Upper lobe of left lung (tissue), 6 donors: ENCODE data around the gene DENND5A. TPM values are rescaled to one million over a fixed set of nuclear protein-coding genes. Genes with fewer than 3 reads are reported as not detected.

Source experiments
- ATAC-seq, 2 donors: fragments of 200-7000 bp; cut with Tn5 transposase; one replicate each; pipeline ENCODE4 v1.9.1; 2022; ENCODE audit warnings: mild to moderate bottlenecking in 2 of 2, moderate library complexity in 2 of 2; ENCODE audit not compliant: low FRiP score in 2 of 2
- DNase-seq, 2 donors: peaks; one replicate each; pipeline ENCODE4 v3.0.0-alpha.2; 2019 to 2020
- H3K27ac ChIP-seq, 4 donors: fragments of 200-600 bp; sonication (generic); one replicate each; pipeline ENCODE4 v1.5.1; 2016 to 2019
- H3K27me3 ChIP-seq, 4 donors: fragments of 200-600 bp; sonication (generic); one replicate each; pipeline ENCODE4 v1.5.1; 2017 to 2019
- H3K36me3 ChIP-seq, 4 donors: fragments of 200-600 bp; sonication (generic); one replicate each; pipeline ENCODE4 v1.5.1; 2016 to 2019
- H3K4me1 ChIP-seq, 4 donors: fragments of 200-600 bp; sonication (generic); one replicate each; pipeline ENCODE4 v1.5.1; 2018 to 2019
- H3K4me3 ChIP-seq, 4 donors: fragments of 200-600 bp; sonication (generic); one replicate each; pipeline ENCODE4 v1.5.1; 2017 to 2019; ENCODE audit warnings: mild to moderate bottlenecking in 2 of 4, moderate library complexity in 1 of 4
- H3K9me3 ChIP-seq, 4 donors: fragments of 200-600 bp; sonication (generic); one replicate each; pipeline ENCODE4 v1.5.1; 2018 to 2019
- EP300 ChIP-seq, 4 donors: sonication (generic); formaldehyde crosslinking; IDR thresholded peaks; one replicate each; pipeline ENCODE4 v1.5.1; 2017; ENCODE audit warnings: antibody characterized with exemption in 4 of 4, control low read depth in 2 of 4
- POLR2A ChIP-seq, 4 donors: fragments of 450-650 bp; IDR thresholded peaks; one replicate each; pipeline ENCODE4 v1.5.1; 2016 to 2017; ENCODE audit warnings: antibody characterized with exemption in 4 of 4, mild to moderate bottlenecking in 2 of 4
- POLR2AphosphoS5 ChIP-seq, 2 donors: sonication (generic); formaldehyde crosslinking; IDR thresholded peaks; one replicate each; pipeline ENCODE4 v1.5.1; 2017; ENCODE audit warnings: antibody characterized with exemption in 2 of 2
- WGBS, 2 donors: methylation state at CpG; one replicate each; pipeline ENCODE4 v1.1.5; 2017 to 2018; 5-methylcytosine and 5-hydroxymethylcytosine counted together
- total RNA-seq, 6 donors: library from RNA; depleted of rRNA in 4 of 6; stranded (reverse); fragments of >200 nt in 4 of 6; gene quantifications; one replicate each; pipeline versions ENCODE4 v1.1.0 to v1.2.1, GENCODE V29; 2016 to 2021
- TF ChIP-seq, protein P1 (sequence below), 6 experiments: fragments of 450-650 bp in 4 of 6; fragments of 200-600 bp in 2 of 6; sonication (generic) in 2 of 6; IDR thresholded peaks; one replicate each; pipeline ENCODE4 v1.5.1; 2016 to 2019; ENCODE audit warnings: antibody characterized with exemption in 6 of 6
- donor health status: DM: no; HTN: no; CAD: no; lungs with moderate emphysema.
- donor health status: DM: no; HTN: yes; CAD: no; lungs with severe emphysema.

DENND5A gene
- total RNA-seq: 100 to 1,000 TPM in 3 of 6 donors, 10 to 100 TPM in 3; 84.4 to 159 (median 98.8) TPM

- peak; percentile 86 to 96 for DNase-seq
- Histone ChIP-seq H3K9me3 (no peaks in the 10 kb centered on the region), H3K36me3 (no peaks in the 10 kb centered on the region), H3K27me3 (no peaks in the 10 kb centered on the region), H3K4me3 (peak within 1 kb of the TSS; percentile 62 to 90 (median 84)), H3K27ac (peak within 1 kb of the TSS; percentile 95 to 98 (median 98)), H3K4me1 (peaks cover 2 to 35% (median 10%) of the 10 kb centered on the region in 4 donors)
- TF ChIP-seq, protein P1, sequence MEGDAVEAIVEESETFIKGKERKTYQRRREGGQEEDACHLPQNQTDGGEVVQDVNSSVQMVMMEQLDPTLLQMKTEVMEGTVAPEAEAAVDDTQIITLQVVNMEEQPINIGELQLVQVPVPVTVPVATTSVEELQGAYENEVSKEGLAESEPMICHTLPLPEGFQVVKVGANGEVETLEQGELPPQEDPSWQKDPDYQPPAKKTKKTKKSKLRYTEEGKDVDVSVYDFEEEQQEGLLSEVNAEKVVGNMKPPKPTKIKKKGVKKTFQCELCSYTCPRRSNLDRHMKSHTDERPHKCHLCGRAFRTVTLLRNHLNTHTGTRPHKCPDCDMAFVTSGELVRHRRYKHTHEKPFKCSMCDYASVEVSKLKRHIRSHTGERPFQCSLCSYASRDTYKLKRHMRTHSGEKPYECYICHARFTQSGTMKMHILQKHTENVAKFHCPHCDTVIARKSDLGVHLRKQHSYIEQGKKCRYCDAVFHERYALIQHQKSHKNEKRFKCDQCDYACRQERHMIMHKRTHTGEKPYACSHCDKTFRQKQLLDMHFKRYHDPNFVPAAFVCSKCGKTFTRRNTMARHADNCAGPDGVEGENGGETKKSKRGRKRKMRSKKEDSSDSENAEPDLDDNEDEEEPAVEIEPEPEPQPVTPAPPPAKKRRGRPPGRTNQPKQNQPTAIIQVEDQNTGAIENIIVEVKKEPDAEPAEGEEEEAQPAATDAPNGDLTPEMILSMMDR (IDR thresholded peaks at IDR 0.05): no peak
- peak; percentile 79 to 93 for TF ChIP-seq POLR2AphosphoS5 (IDR thresholded peaks at IDR 0.05)
- peak in 3 of 4 donors; percentile 70 to 87 (median 75) for TF ChIP-seq POLR2A (IDR thresholded peaks at IDR 0.05)
- TF ChIP-seq EP300 (IDR thresholded peaks at IDR 0.05): no peak
- 13 to 34% methylated on average over 16 to 39 of the region's 63 CpGs for WGBS, 2 donors
- ATAC-seq: peak; percentile 92 to 93
These were observed at the start of gene DENND5A for GRCh38 chr11:9265211-9266131. TSS of gene DENND5A (minus strand) at chr11:9265350. CDS start at chr11:9265069, 281 bp downstream.

DNA sequence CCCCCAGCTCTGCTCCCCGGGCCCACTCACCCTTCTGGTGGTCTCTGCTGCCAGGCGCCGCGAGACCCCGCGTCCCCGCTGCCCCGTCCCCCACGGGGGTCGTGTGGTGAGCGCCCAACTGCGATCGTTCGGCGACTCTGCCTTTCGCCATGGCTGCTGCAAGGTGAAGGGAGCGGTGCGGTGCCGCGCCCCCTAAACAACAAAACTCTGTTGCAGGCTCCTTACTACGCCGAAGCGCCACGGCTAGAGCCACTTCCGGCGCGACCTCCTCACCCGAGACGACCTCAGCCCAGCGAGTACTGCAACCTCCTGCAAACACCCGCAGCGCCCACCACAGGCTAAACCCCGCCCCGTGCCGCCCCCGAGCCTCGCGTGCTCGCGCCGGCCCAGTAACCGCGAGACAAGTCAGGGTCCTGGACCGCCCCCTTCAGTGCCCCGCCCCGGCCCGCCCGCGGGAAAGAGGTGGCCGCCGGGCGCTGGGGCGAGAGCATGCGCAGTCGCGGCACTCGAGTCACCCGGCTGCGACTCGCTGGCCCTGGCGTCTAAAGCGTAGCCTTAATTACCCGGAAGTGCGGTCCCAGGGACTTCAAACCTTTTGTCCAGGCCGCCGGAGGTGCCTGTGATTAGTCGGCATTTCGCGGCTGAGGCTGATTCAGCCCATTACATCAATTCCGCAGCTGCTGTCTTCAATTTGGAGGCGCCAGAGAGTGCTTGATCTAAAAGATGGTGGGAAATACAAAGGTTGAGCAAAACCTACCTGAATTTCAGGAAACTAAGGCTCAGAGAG, 49.3 kb upstream of the DENND5A start, which contains the start of gene TMEM41B:
TSS of gene TMEM41B (minus strand) at position 303 of the 787 bp plus-strand sequence. CDS start at position 151, 152 bp downstream.
- H3K27ac ChIP-seq: peak within 1 kb of the TSS; percentile 86 to 94 (median 90)
- 0 to 1% methylated on average over 18 to 58 of the region's 71 CpGs for WGBS, 2 donors
- H3K36me3 ChIP-seq: no peaks in the 10 kb centered on the region
- H3K27me3 ChIP-seq: no peaks in the 10 kb centered on the region
- H3K4me3 ChIP-seq: peak within 1 kb of the TSS; percentile 78 to 98 (median 88)
- peak; percentile 82 to 90 for TF ChIP-seq POLR2AphosphoS5 (IDR thresholded peaks at IDR 0.05)
- TF ChIP-seq, protein P1 (IDR thresholded peaks at IDR 0.05): peak in 2 of 6 experiments; percentile 19 to 24
- TF ChIP-seq EP300 (IDR thresholded peaks at IDR 0.05): peak in 1 of 4 donors; percentile 51
- TF ChIP-seq POLR2A (IDR thresholded peaks at IDR 0.05): peak in 3 of 4 donors; percentile 79 to 93 (median 91)
- no peaks in the 10 kb centered on the region for H3K9me3 ChIP-seq
- ATAC-seq (peak; percentile 99), DNase-seq (peak; percentile 98 to 100)
- H3K4me1 ChIP-seq: peaks cover 15 to 34% (median 25%) of the 10 kb centered on the region in 4 donors

DNA sequence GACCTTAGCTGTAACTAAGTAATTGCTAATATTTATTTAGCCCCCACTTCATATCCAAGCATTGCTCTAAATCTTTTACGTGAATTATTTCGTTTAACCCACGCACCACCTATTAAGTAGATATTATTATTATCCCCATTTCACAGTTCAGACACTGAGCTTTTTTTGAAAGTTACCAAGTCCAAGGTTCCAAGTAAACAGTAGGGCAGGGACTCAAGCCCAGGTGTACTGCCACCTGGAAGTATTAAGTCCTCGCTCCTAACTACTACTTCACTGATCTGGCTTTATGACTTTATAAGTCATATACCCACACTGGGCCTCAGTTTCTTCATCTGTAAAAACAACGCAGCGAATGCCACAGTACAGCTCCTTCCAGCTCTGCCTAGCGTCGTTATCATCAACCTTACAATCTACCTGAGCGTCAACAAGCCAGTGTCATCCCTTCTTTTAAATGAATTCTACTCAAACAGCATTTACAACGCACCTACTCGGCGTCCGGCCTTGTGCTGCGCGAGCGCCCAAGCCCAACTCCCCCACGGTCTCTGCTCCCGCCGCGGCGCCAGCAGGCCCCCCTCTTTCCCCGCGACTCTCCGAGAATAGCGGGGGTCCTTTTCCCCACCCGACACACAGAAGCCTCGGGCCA, 48.6 kb upstream of the DENND5A start:
- peak overlapping the region; percentile 86 to 94 (median 90) for H3K27ac ChIP-seq
- no peaks in the 10 kb centered on the region for H3K36me3 ChIP-seq
- DNase-seq (no peak), ATAC-seq (peak; percentile 31 to 35)
- TF ChIP-seq POLR2A (IDR thresholded peaks at IDR 0.05): no peak
- no peak for TF ChIP-seq EP300 (IDR thresholded peaks at IDR 0.05)
- no peak for TF ChIP-seq POLR2AphosphoS5 (IDR thresholded peaks at IDR 0.05)
- TF ChIP-seq, protein P1 (IDR thresholded peaks at IDR 0.05): no peak
- 1 to 2% methylated on average over 27 of the region's 27 CpGs for WGBS, 2 donors
- peaks cover 15 to 30% (median 24%) of the 10 kb centered on the region in 4 donors for H3K4me1 ChIP-seq
- no peaks in the 10 kb centered on the region for H3K27me3 ChIP-seq
- no peaks in the 10 kb centered on the region for H3K9me3 ChIP-seq
- H3K4me3 ChIP-seq: peak overlapping the region; percentile 78 to 98 (median 88)

DNA sequence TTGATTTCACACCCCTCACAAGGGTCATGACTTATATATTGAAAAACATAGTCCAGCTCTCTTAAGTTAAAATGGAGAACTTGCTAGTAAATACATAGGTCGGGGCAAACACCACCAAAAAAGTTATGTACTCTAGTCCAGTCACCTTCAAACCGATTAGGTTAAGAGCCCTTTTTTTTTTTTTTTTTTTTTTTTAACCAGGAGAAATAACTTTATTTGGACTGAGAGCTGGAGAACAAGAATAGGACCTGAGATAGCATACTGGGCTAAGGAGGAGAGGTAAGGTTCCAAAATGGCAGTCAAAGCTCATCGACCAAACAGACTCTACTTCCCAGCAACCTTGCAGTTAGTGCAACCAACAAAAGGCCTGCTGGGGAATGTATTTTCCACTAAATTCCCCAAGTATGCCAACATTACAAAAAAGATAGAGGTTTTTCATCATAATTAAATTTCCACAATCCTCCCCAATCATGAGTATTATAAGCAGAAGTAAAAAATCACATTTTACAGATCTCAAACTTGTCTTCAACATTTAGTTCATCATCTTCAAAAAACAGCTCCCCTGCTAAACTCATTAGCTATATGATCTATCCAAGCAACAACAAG, 45.4 kb upstream of the DENND5A start:
- WGBS, 2 donors: 82 to 92% methylated on average over 3 of the region's 3 CpGs
- TF ChIP-seq EP300 (IDR thresholded peaks at IDR 0.05): no peak
- no peak for TF ChIP-seq POLR2AphosphoS5 (IDR thresholded peaks at IDR 0.05)
- TF ChIP-seq POLR2A (IDR thresholded peaks at IDR 0.05): no peak
- TF ChIP-seq, protein P1 (IDR thresholded peaks at IDR 0.05): no peak
- Histone ChIP-seq H3K4me3 (no peak overlapping the region), H3K9me3 (no peaks in the 10 kb centered on the region), H3K4me1 (peaks cover 12 to 24% (median 18%) of the 10 kb centered on the region in 4 donors), H3K27me3 (no peaks in the 10 kb centered on the region), H3K27ac (no peak overlapping the region), H3K36me3 (no peaks in the 10 kb centered on the region)
- no peak for DNase-seq
- ATAC-seq: no peak
